Mesothelial cell of epicardium (in vitro differentiated cells): Measurements from ENCODE around the gene TBCEL. TPM values are rescaled to one million over a fixed set of nuclear protein-coding genes. Genes with fewer than 3 reads are reported as not detected.

Experiments
- DNase-seq, 2 experiments: peaks; one replicate each; pipeline ENCODE4 v3.0.0; 2021; ENCODE audit warnings: low spot score in 2 of 2; ENCODE audit not compliant: unreplicated experiment in 2 of 2
- H3K27ac Mint-ChIP-seq: 2 replicates; pipeline ENCODE4 v1.8.0; 2021; ENCODE audit warnings: mixed read lengths
- H3K27me3 Mint-ChIP-seq: 2 replicates; pipeline ENCODE4 v1.8.0; 2021; ENCODE audit warnings: low read depth, mixed read lengths
- H3K36me3 Mint-ChIP-seq: 2 replicates; pipeline ENCODE4 v1.8.0; 2021; ENCODE audit warnings: mixed read lengths
- H3K4me1 Mint-ChIP-seq: 2 replicates; pipeline ENCODE4 v1.8.0; 2021; ENCODE audit warnings: mixed read lengths
- H3K4me3 Mint-ChIP-seq: 2 replicates; pipeline ENCODE4 v1.8.0; 2021; ENCODE audit warnings: mild to moderate bottlenecking, moderate library complexity, mixed read lengths
- H3K9me3 Mint-ChIP-seq: 2 replicates; pipeline ENCODE4 v1.8.0; 2021; ENCODE audit warnings: mixed read lengths
- total RNA-seq: library from RNA; stranded (reverse); gene quantifications from 3 replicates; pipeline ENCODE4 v1.2.1, GENCODE V29; 2021
- TF ChIP-seq, protein P1 (sequence below): fragments of 200-600 bp; sonication (generic); IDR thresholded peaks from one replicate; pipeline ENCODE4 v1.5.0; 2021; ENCODE audit warnings: antibody characterized with exemption; ENCODE audit not compliant: unreplicated experiment

TBCEL gene
- total RNA-seq, 1 donor from 2014 or later = 32.3 TPM

DNA sequence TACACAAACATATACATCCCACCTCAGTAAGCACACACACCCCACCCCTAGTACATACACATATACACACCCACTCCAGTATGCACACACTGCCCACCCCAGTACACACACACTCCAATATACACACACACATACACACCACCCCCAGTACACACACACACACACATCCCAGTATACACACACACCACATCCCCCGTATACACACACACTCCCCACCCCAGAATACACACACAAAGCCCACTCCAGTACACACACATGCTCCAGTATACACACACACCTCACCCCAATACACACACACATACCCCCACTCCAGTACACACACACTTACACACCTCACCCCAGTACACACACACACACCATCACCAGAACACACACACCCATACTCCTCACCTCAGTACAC lies 84.5 kb downstream of the TBCEL start:
- no peaks in the 10 kb centered on the region for H3K36me3 Mint-ChIP-seq
- no peak overlapping the region for H3K4me3 Mint-ChIP-seq
- peaks cover 26% of the 10 kb centered on the region for H3K4me1 Mint-ChIP-seq
- no peak for DNase-seq
- H3K27ac Mint-ChIP-seq = no peak overlapping the region
- TF ChIP-seq, protein P1, sequence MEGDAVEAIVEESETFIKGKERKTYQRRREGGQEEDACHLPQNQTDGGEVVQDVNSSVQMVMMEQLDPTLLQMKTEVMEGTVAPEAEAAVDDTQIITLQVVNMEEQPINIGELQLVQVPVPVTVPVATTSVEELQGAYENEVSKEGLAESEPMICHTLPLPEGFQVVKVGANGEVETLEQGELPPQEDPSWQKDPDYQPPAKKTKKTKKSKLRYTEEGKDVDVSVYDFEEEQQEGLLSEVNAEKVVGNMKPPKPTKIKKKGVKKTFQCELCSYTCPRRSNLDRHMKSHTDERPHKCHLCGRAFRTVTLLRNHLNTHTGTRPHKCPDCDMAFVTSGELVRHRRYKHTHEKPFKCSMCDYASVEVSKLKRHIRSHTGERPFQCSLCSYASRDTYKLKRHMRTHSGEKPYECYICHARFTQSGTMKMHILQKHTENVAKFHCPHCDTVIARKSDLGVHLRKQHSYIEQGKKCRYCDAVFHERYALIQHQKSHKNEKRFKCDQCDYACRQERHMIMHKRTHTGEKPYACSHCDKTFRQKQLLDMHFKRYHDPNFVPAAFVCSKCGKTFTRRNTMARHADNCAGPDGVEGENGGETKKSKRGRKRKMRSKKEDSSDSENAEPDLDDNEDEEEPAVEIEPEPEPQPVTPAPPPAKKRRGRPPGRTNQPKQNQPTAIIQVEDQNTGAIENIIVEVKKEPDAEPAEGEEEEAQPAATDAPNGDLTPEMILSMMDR = no peak
- peaks cover 42% of the 10 kb centered on the region for H3K27me3 Mint-ChIP-seq
- H3K9me3 Mint-ChIP-seq = no peaks in the 10 kb centered on the region

DNA sequence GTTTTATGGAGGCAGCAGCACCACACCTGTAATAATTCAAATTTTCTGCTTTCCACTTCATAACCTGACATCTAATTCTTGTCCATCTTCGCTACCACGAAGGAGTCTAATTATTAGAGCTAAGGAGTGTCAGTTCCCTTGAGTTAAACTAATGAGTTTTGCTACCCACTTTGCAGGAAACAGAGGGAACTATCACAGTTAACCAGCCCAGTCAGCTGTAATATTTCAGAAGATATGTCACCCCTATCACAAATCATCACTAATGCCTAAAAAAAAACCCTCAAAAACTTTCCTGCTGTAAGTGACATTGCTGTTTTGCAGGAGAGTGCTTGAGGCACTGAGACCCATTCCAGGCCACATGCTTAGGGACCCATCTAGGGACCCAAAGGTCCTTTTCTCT lies 85.6 kb downstream of the TBCEL start:
- Mint-ChIP-seq H3K27me3 (peaks cover 49% of the 10 kb centered on the region), H3K27ac (no peak overlapping the region), H3K9me3 (no peaks in the 10 kb centered on the region), H3K36me3 (no peaks in the 10 kb centered on the region), H3K4me3 (no peak overlapping the region), H3K4me1 (peaks cover 26% of the 10 kb centered on the region)
- TF ChIP-seq, protein P1 = no peak
- DNase-seq = no peak

DNA sequence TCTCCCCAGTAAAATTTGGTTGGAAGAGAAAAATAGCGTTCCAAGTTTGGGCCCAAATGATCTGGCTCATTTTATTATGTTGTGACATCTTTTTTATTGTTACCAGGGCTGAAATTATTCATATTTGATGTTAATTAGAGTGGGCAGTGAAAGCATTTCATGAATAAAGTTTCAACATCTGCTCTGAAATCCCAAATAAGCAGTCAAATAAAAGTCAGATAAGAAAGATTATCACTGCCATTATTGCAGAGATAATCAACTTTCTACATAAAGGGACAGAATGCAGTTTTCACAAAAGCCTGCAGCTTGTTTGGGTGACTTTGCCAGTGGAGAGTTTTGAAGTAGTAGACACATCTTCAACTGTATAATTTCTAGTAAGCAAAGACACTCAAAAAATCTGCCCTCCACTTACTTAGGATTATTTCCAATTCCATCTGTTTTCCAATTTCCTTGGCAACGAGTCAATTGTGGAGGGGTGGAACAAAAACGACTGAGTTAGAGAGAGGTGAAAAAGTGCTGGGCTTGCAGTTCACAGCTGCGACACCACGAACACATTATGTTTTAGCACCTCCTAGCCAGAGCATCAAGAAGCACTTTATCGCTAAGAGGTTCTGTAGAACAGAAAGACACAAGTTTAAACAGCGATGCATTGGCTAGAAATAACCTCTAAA lies 86.1 kb downstream of the TBCEL start:
- H3K27ac Mint-ChIP-seq = no peak overlapping the region

DNA sequence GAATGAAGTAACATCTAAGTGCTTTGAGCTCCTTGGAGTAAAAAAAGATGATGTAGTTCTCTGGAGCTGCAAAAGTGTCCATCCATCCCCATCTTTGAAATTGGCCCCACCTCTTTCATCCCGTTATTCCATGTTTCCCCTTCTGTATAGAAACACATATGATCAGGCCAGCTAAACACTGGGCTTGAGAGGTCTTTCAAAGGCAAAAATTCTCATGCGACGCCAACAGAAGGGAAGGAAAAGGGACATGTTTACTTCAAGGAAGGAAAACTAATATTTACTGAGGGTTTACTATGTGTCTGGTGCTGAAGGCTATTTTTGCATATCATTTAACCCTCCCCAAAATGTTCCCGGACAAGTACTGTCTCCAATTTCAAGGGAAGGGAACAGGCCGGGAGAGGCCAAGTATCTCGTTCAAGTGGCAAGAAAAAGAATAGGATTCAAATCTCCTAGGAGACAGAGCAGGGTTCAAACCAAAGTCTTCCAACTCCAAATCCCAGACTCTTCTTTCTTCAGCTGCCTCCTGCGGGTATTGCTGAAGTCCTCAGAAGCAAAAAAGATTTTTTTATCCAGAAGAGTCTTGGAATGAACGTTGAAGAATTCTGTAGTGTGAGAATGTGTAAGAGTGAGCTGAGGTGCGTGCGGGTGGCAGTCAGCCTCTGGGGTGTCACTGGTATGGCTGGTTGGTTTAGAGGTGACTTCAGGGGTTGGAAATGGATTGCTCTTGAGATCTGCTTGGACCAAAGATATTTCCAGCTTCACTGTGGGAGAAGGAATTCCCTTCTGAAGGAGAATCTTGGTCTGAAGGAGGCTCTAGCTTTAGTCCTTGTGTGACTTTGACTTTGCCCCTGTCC lies 87.2 kb downstream of the TBCEL start:
- no peak for DNase-seq
- H3K27ac Mint-ChIP-seq = no peak overlapping the region
- H3K27me3 Mint-ChIP-seq = peaks cover 53% of the 10 kb centered on the region
- TF ChIP-seq, protein P1 = no peak
- H3K4me3 Mint-ChIP-seq = no peak overlapping the region
- H3K36me3 Mint-ChIP-seq = no peaks in the 10 kb centered on the region
- no peaks in the 10 kb centered on the region for H3K9me3 Mint-ChIP-seq
- H3K4me1 Mint-ChIP-seq = peaks cover 14% of the 10 kb centered on the region

More for the DNA sequence above, 86.1 kb downstream of the TBCEL start:
- no peak for DNase-seq
- Mint-ChIP-seq H3K4me1 (peaks cover 24% of the 10 kb centered on the region), H3K9me3 (no peaks in the 10 kb centered on the region), H3K4me3 (no peak overlapping the region), H3K27me3 (peaks cover 49% of the 10 kb centered on the region), H3K36me3 (no peaks in the 10 kb centered on the region)
- TF ChIP-seq, protein P1 = no peak

DNA sequence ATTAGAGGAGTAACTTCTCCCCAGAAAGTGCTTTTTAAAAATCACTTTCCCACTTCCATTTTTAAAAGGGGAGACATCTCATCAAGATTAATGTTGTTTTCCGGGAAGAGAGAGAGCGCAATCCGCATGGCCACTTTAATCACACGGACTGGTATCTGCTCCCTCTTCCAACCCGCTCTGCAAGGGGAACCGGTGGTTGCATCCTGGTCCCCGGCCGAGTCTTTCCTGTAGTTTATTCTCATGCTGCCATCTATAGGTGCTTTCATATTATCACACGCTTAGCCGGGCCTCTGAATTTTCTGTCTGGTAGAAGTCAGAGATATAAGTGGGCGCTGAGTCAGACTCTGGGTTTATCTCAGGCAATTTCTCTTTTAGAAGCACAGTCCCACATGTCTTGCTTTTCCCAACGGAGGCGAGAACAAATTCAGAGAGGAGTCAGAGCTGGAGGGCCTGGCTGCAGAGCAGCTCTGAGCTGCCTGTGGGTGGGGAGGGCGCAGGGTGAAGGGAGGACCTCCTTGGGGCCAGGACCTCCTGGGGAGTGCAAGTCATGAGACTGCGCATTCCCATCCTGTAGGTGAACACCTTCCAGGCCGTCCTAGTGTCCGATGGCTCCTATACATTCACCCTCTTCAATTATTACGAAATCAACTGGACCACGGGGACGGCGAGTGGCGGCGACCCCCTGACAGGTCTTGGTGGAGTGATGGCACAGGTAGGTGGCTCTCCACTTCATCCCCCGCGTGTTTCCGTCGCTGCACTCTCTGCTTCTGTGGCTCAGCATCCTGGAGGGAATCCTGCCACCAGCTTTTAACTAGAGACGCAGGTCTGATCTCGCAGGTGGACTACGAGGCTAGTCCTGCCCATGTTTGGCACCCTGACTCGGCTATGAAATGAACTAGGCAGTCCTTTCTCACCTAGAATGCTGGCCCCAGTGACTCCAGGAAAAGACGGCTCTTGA lies 88.9 kb downstream of the TBCEL start:
- H3K9me3 Mint-ChIP-seq = no peaks in the 10 kb centered on the region
- no peak overlapping the region for H3K4me3 Mint-ChIP-seq
- no peaks in the 10 kb centered on the region for H3K36me3 Mint-ChIP-seq
- H3K27ac Mint-ChIP-seq = no peak overlapping the region
- peaks cover 53% of the 10 kb centered on the region for H3K27me3 Mint-ChIP-seq
- peak; percentile 41 to 61 for DNase-seq
- H3K4me1 Mint-ChIP-seq = peaks cover 13% of the 10 kb centered on the region
- TF ChIP-seq, protein P1 = peak; percentile 62
